Measurements from ENCODE around the gene SPATA31D3. TPM values are rescaled to one million over a fixed set of nuclear protein-coding genes. Genes with fewer than 3 reads are reported as not detected.

Gene SPATA31D3
- total RNA-seq, 2 experiments from 2014 or later, result not detected

DNA sequence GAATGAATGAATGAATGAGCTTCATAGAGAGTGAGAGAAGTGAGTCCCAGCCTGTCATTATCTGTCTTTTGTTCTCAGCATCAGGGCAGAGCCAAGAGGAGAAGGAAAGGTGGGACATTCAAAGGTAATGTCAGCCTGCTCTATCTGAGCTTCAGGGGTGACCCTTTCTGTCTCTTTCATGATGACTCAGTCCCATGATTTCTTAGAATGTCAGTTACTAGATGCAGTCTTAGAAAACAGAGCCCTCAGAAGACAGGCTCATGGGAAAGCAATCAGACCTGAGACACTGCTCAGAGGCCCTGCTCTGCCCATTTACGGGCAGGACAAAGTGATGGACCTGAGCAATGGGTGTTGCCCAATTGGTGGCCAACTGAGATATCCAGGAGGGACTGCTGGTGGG is 46.4 kb downstream of the SPATA31D3 start:
- H3K9me3 Mint-ChIP-seq, result peaks cover 6% of the 10 kb centered on the region
- H3K36me3 Mint-ChIP-seq, result no peaks in the 10 kb centered on the region
- no peak overlapping the region for H3K4me3 Mint-ChIP-seq
- no peaks in the 10 kb centered on the region for H3K4me1 Mint-ChIP-seq
- H3K27ac Mint-ChIP-seq, result no peak overlapping the region
- no peak for ATAC-seq (ENCODE audit: low read depth)
- DNase-seq, result no peak
- no peaks in the 10 kb centered on the region for H3K27me3 Mint-ChIP-seq
- POLR2A ChIA-PET, result no interaction called here

DNA sequence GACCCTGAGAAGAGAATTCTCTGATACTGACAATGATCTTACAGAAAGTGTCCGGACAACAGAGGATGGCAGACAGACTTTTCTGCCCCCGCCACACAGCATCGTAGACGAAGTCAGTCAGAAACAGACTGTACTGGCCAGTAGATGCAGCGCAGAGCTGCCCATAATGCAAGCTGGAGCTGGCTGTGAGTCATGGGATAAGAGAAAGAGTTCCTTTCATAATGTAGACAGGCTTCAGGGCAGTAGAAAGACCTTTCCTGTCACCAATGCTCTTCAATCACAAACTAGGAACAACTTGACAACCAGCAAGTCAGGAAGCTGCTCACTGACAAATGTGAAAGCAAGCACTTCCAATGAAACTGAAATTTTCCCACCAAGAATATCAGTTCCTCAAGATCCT is 50.4 kb downstream of the SPATA31D3 start:
- no peak for DNase-seq
- H3K9me3 Mint-ChIP-seq, result peaks cover 9% of the 10 kb centered on the region
- POLR2A ChIA-PET, result no interaction called here
- no peaks in the 10 kb centered on the region for H3K36me3 Mint-ChIP-seq
- no peak overlapping the region for H3K4me3 Mint-ChIP-seq
- ATAC-seq (ENCODE audit: low read depth), result no peak
- H3K4me1 Mint-ChIP-seq, result no peaks in the 10 kb centered on the region
- no peaks in the 10 kb centered on the region for H3K27me3 Mint-ChIP-seq
- H3K27ac Mint-ChIP-seq, result no peak overlapping the region

Other genes starting within 250 kb of the SPATA31D3 start
- gene SPATA31D4, start 15.1 kb upstream of the SPATA31D3 start, total RNA-seq, result not detected
- gene SPATA31D1, start 45.3 kb downstream of the SPATA31D3 start, total RNA-seq, result not detected